NCI-H2107 (cell line): ENCODE data around the gene NRL.

Source experiments
- DNase-seq: peaks from one replicate; lab custom pipeline; 2025; lab: John Stamatoyannopoulos, UW

The NRL gene

GRCh38 chr14:24098927-24099813 lies 15.6 kb downstream of the NRL start:
- peak; percentile 52 for DNase-seq

DNA sequence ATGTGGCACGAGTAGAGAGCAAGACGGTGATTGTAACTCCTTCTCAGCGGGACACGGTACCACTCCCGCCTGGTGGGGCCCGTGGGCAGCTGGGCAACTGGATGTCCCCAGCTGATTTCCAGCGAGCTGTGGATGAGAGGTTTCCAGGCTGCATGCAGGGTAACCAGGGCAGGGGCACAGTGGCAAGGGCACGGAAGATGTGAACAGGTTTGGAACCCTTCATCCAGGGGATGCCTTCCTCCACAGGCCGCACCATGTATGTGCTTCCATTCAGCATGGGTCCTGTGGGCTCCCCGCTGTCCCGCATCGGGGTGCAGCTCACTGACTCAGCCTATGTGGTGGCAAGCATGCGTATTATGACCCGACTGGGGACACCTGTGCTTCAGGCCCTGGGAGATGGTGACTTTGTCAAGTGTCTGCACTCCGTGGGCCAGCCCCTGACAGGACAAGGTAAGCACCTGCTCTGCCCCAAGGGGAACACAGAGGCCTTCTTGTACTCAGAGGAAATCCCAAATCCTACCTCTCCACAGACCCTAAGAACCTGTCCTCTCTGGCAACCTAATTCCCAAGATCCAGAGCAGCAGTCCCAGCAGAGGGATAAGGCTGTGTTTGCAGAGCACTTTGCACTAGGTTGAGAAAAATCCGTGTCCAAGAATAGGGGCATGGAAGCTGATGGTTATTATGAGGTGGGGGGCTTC lies 16.4 kb downstream of the NRL start:
- DNase-seq = no peak

DNA sequence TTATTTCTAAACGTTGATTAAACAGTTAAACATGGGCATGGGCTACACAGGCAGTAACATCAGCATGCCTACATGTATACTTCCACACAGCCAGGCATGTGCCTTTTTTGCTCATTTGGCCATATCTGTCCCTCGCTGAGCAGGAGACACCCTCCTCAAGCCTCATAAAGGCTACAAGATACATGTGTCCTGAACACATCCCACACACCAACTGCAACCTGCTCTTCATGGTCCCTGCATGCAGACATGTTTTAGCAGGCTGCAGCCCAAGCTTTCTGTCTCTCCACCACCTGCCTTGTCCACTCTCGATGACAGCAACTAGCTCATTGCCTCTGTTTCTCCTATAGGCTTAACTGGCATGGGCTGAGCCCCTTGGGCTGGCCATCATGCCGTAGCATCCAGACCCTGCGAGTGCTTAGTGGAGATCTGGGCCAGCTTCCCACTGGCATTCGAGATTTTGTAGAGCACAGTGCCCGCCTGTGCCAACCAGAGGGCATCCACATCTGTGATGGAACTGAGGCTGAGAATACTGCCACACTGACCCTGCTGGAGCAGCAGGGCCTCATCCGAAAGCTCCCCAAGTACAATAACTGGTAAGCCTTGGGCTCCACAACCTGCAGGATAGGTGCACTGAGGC lies 18.1 kb downstream of the NRL start:
- no peak for DNase-seq

- no peak for DNase-seq
Observed at GRCh38 chr14:24095271-24096068, 19.3 kb downstream of the NRL start.

- no peak for DNase-seq
Observed at GRCh38 chr14:24094841-24095270, 19.9 kb downstream of the NRL start.

DNA sequence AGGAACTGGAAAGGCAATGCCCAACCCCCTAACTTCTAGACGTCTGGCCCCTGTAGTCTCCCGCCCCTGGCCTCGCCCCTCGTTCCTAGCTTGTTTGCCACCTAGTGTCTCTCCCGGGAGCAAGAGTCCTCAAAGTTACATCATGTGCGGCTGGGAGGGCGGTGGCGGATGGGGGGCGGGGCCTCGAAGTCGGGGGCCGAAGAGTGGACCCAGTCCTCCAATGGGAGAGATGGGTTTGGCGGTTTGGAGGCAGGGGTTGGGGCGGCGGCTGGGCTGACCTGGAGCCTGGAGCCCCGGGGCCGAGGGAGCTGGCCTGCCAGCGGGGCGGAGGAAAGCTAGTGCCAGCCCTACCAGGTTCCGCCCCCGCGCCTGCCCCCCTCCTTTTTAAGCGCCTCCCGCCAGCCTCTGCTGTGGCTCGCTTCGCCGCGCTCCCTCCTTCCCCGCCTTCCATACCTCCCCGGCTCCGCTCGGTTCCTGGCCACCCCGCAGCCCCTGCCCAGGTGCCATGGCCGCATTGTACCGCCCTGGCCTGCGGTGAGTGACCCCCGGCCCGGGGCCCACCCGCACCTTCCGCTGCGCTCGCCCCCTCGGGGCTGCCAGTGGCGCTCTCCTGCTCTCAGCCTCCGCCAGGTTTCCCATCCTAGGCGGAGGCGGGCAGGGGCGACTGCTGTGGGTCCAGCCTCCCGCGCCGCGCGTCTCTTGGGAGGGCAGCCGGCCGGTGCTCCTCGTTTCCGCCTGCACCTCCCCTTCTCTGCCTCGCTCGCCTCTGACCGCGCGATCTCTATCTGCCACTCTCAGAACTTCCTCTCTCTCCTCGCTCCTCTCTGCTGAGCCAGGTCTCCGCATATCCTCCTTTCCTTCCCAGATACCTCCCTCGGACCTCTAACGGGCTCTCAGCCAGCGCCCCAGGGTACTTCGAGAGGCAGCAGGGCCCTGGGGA lies 20.6 kb downstream of the NRL start, which contains the start of gene PCK2:
PCK2 (plus strand) TSS at position 411 of the 940 bp plus-strand sequence; CDS start at position 506, 95 bp downstream.
- peak; percentile 95 for DNase-seq

- DNase-seq = no peak
Observed at GRCh38 chr14:24093207-24093900, 21.4 kb downstream of the NRL start.

GRCh38 chr14:24092505-24093206 lies 22.1 kb downstream of the NRL start:
- no peak for DNase-seq

GRCh38 chr14:24092110-24092504 lies 22.6 kb downstream of the NRL start:
- DNase-seq = no peak

GRCh38 chr14:24089890-24090289 lies 24.9 kb downstream of the NRL start:
- no peak for DNase-seq

DNA sequence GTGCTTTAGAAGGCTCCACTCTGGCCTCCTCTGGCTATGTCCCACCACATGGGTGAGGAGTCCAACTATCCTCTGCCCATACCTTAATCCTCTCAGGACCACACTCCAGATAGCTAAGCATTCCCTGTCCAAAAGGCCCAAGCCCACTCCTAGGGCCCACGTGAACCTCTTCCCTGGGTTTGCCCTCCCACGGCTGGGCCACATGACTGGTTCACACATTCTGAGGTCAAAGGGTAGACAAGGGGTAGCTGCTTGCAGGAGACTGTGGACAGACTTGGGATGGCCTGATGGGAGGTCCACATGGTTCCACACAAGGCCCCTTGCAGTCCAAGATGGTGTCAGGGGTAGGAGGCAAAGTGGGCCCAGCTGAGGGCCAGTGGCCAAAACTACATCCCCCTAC lies 26.7 kb downstream of the NRL start:
- DNase-seq = no peak

DNA sequence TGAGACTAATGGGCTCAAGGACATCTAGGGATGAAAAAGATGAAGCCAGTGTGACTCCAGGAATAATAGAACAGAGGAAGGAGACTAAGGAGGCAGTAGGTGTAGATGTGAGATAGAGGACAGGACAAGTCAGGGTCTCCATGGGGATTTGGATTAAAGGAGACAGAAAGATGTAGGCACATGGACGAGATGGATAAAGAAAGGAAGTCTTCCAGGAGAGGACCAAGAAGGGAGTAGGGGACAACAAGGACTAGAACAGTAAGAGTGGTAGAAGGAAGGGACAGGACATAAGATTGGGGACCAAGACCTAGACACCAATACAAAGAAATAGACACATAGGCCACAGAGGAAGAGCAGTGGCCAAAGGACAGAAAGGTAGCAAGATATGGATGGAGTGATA lies 27.7 kb downstream of the NRL start:
- no peak for DNase-seq

GRCh38 chr14:24086193-24086955 lies 28.4 kb downstream of the NRL start:
- DNase-seq = no peak

DNA sequence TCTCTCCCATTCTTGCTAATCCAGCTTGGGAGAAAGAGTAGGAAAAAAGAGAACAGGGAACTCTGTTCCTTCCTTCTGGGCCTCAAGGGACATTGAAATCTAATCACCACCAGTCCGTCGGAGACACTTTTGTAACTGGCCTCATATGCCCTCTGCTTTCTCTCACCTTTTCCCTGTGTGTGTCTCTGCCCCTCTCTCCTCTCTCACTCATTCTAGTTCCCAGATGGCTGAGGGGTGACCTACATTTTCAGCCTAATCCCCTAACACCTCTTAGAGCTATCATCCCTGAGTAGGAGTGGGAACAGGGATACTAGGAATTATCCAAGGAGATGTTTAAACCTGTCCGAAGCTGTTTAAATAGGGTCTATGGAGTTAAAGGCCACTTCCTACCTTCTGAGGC lies 29.5 kb downstream of the NRL start:
- no peak for DNase-seq

DNA sequence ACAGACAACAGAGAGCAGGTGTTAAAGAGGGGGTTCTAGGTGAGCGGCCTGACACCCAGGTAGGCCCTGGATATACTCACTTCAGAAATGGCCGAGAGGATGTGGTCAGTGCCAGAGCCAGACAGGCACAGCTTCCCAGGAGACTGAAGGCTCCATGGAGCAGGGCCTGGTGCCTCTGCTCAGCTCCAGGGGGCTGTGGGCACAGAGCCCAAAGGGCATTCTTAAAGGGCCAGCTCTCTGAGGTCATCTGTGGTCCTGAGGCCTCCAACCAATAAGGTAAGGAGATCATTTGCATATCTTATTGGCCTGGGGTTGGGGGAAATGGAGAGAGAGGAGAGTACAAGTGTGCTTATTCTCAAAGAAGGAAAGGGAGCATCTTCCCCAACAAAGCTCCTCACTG lies 30.3 kb downstream of the NRL start:
- no peak for DNase-seq

DNA sequence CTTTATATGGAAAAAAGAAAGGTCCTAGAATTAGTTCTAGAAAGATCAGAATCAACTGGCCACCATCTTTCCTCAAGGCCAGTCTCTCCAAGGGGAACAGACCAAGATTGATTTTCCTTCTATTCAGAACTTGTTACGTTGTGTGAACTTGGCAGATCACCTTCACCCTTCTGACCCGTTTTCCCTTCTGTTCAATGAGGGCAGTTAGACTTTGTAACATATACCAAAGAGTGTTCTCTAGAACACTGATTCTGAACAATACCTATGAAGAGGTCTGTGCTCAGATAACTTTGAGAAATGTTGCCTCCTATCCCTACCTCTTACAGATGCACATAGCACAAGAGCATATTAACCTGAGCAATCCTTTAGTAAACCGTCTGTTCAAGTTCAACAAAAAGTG lies 31.3 kb downstream of the NRL start:
- DNase-seq = no peak

DNA sequence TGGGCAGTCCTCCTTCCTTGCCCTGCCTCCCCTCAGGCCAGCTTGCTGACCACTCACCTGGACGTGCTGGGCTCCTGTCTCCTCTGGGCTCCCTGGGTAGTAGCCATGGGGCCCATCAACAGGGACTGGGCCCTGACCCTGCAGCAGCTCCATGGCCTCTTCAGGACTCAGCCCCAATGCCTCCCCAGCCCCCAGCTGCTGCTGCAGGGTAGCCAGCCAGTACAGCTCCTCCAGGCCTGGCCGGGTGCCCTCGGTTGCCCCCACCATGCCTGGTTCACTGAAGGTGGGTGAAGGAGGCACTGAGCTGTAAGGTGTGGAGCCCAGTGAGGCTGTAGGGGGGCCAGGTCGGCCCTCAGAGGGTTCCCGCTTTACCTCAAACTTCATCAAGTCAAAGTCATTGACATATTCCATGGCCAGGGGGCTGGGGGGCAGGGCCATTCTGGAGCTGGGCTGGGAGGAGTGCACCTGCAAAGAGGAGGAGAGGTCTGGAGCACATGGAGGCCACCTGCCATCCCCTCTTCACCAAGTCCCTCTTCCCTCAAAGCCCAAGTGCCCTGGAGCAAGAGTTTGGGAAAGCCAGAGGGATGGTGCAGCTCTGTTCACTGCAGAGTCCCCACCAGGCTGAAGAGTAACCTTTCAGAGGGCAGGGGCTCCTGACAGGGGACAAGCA lies 32.2 kb downstream of the NRL start:
- DNase-seq = no peak

- DNase-seq = no peak
Observed at GRCh38 chr14:24081739-24082211, 33.0 kb downstream of the NRL start.
